A673 (cell line): ENCODE data around the gene LMNTD2. TPM values are rescaled to one million over a fixed set of nuclear protein-coding genes. Genes with fewer than 3 reads are reported as not detected.

Source experiments
- BruUV-seq: library from RNA; stranded (reverse); fragments of 400-500 nt; replicated peaks from 2 replicates; lab custom pipeline; 2021; lab: Mats Ljungman, UMichigan
- CTCF ChIA-PET: fragments of 300-600 bp; sonication (Branson Sonifier 250); formaldehyde crosslinking; loops from one replicate; lab custom pipeline; 2022; ENCODE audit warnings: antibody characterized with exemption; lab: Charles Lee
- POLR2A ChIA-PET: fragments of 300-600 bp; sonication (Branson Sonifier 250); formaldehyde crosslinking; loops from one replicate; lab custom pipeline; 2022; ENCODE audit warnings: antibody characterized with exemption; ENCODE audit not compliant: low non-redundant PET; lab: Charles Lee
- DNase-seq: peaks from one replicate; pipeline ENCODE4 v3.0.0-alpha.2; 2015; ENCODE audit warnings: low spot score
- H3K27ac ChIP-seq: fragments of 200-600 bp; sonication (generic); 2 replicates; pipeline ENCODE4 v1.5.1; 2016; ENCODE audit warnings: mixed run types, low read depth, mild to moderate bottlenecking, mixed read lengths, antibody characterized with exemption, low read length; ENCODE audit not compliant: poor library complexity, severe bottlenecking
- H3K27me3 ChIP-seq: fragments of 200-600 bp; sonication (generic); replicated peaks from 2 replicates; pipeline ENCODE4 v1.6.1; 2017; ENCODE audit warnings: mixed run types, low read depth, mild to moderate bottlenecking, mixed read lengths, antibody characterized with exemption, low read length; ENCODE audit not compliant: insufficient read depth, poor library complexity
- H3K36me3 ChIP-seq: fragments of 200-600 bp; sonication (generic); 2 replicates; pipeline ENCODE4 v1.6.1; 2016; ENCODE audit warnings: mixed run types, mild to moderate bottlenecking, mixed read lengths, antibody characterized with exemption, low read length; ENCODE audit not compliant: insufficient read depth, poor library complexity, severe bottlenecking
- H3K4me1 ChIP-seq: fragments of 200-600 bp; sonication (generic); 2 replicates; pipeline ENCODE4 v1.6.1; 2017; ENCODE audit warnings: mixed run types, mild to moderate bottlenecking, mixed read lengths, antibody characterized with exemption, low read length; ENCODE audit not compliant: insufficient read depth, poor library complexity, severe bottlenecking
- H3K4me3 ChIP-seq: fragments of 200-600 bp; sonication (generic); 2 replicates; pipeline ENCODE4 v1.5.1; 2016; ENCODE audit warnings: low read depth, mixed run types, mild to moderate bottlenecking, mixed read lengths, low read length; ENCODE audit not compliant: poor library complexity, severe bottlenecking
- H3K9me3 ChIP-seq: fragments of 200-600 bp; sonication (generic); 2 replicates; pipeline ENCODE4 v1.6.1; 2016; ENCODE audit warnings: mixed run types, low read depth, mild to moderate bottlenecking, mixed read lengths, antibody characterized with exemption, low read length; ENCODE audit not compliant: poor library complexity, severe bottlenecking
- EZH2 ChIP-seq: fragments of 200-600 bp; sonication (generic); IDR thresholded peaks from 2 replicates; pipeline ENCODE4 v1.6.1; 2017; ENCODE audit warnings: borderline replicate concordance, low read depth, mild to moderate bottlenecking, mixed read lengths, antibody characterized with exemption, low read length; ENCODE audit not compliant: poor library complexity, severe bottlenecking
- intact Hi-C: fragments of 100-400 bp; cut with micrococcal nuclease; formaldehyde crosslinking; loops from one replicate; pipeline ENCODE4 v1.10.0; 2022; ENCODE audit not compliant: unreplicated experiment
- total RNA-seq: library from RNA; stranded (reverse); gene quantifications from 2 replicates; pipeline ENCODE4 v1.2.3, GENCODE V29; 2021
- TF ChIP-seq, protein P1 (sequence below): fragments of 300-800, 200-600 bp; sonication (generic); conservative IDR thresholded peaks from 2 replicates; pipeline ENCODE4 v1.5.1; 2017; ENCODE audit warnings: low read depth, mild to moderate bottlenecking, antibody characterized with exemption, low read length, moderate library complexity, mixed read lengths

LMNTD2 gene
- total RNA-seq, 1 experiment from 2014 or later = 1.1 TPM

DNA sequence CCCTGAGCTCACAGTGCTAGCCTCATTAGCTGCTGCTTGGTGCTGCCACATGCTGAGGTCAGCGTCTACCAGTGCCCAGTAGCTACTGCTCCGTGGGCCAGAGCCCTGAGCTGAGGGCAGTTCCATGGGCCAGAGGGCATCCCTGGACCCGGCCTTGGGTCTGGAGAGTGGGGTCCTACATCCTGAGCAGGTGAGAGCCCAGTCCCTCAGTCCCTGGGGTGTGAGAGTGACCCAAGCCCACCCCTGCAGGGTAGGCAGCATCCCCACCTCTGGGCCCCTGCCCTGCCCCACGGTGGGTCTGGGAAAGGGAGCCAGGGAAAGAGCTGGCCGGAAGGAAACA is 9.8 kb downstream of the LMNTD2 start:
- Histone ChIP-seq H3K4me1 (peaks cover 3% of the 10 kb centered on the region), H3K27ac (no peak overlapping the region), H3K36me3 (no peaks in the 10 kb centered on the region), H3K9me3 (no peaks in the 10 kb centered on the region), H3K27me3 (peaks cover 4% of the 10 kb centered on the region), H3K4me3 (no peak overlapping the region)
- TF ChIP-seq EZH2 = no peak
- TF ChIP-seq, protein P1, sequence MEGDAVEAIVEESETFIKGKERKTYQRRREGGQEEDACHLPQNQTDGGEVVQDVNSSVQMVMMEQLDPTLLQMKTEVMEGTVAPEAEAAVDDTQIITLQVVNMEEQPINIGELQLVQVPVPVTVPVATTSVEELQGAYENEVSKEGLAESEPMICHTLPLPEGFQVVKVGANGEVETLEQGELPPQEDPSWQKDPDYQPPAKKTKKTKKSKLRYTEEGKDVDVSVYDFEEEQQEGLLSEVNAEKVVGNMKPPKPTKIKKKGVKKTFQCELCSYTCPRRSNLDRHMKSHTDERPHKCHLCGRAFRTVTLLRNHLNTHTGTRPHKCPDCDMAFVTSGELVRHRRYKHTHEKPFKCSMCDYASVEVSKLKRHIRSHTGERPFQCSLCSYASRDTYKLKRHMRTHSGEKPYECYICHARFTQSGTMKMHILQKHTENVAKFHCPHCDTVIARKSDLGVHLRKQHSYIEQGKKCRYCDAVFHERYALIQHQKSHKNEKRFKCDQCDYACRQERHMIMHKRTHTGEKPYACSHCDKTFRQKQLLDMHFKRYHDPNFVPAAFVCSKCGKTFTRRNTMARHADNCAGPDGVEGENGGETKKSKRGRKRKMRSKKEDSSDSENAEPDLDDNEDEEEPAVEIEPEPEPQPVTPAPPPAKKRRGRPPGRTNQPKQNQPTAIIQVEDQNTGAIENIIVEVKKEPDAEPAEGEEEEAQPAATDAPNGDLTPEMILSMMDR = no peak
- POLR2A ChIA-PET = interaction anchor here (0.6 kb wide), 1 partner anchor 21 kb away, joined by 5 read pairs; no protein-coding TSS in a partner anchor
- no TSS peak for BruUV-seq
- intact Hi-C loops = loop anchor here (10.0 kb wide), 1 partner anchor 174 kb away; no protein-coding TSS in a partner anchor
- DNase-seq = no peak
- CTCF ChIA-PET = no interaction called here

DNA sequence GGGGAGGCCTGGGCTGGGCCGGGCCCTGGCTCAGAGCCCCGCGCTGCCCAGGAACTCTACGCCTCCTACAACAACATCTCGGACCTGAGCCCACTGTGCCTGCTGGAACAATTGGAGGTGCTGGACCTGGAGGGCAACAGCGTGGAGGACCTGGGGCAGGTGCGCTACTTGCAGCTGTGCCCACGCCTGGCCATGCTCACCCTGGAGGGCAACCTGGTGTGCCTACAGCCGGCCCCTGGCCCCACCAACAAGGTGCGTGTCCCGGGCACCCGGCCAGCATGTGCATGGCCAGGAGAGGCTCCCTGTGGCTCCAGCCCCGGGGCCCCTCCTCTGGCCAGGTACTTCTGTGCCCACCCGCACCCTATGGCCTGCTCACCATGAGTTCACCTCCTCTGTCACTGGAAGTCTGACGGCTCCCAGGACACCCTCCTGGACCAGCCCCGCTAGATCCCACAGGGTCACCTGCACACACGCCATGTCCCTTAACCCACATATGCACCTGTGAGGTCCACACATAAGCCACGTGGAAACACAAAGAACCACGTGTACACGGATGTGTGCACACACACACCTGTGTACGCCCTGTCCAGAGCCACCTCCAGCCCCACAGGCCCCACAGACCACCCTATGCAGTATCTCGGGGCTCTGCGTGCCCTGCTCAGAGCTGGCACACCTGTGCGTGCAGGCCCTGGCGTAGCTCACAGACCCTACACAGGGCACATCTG is 10.4 kb downstream of the LMNTD2 start:
- no peaks in the 10 kb centered on the region for H3K9me3 ChIP-seq
- POLR2A ChIA-PET = interaction anchor here (0.6 kb wide), 1 partner anchor 22 kb away, joined by 5 read pairs; no protein-coding TSS in a partner anchor
- BruUV-seq = no TSS peak
- no peaks in the 10 kb centered on the region for H3K36me3 ChIP-seq
- H3K27me3 ChIP-seq = no peaks in the 10 kb centered on the region
- no peaks in the 10 kb centered on the region for H3K4me1 ChIP-seq
- CTCF ChIA-PET = no interaction called here
- H3K27ac ChIP-seq = no peak overlapping the region
- TF ChIP-seq, protein P1 = no peak
- no peak for TF ChIP-seq EZH2
- no peak for DNase-seq
- H3K4me3 ChIP-seq = no peak overlapping the region
- intact Hi-C loops = loop anchor here (10.0 kb wide), 1 partner anchor 175 kb away; no protein-coding TSS in a partner anchor

DNA sequence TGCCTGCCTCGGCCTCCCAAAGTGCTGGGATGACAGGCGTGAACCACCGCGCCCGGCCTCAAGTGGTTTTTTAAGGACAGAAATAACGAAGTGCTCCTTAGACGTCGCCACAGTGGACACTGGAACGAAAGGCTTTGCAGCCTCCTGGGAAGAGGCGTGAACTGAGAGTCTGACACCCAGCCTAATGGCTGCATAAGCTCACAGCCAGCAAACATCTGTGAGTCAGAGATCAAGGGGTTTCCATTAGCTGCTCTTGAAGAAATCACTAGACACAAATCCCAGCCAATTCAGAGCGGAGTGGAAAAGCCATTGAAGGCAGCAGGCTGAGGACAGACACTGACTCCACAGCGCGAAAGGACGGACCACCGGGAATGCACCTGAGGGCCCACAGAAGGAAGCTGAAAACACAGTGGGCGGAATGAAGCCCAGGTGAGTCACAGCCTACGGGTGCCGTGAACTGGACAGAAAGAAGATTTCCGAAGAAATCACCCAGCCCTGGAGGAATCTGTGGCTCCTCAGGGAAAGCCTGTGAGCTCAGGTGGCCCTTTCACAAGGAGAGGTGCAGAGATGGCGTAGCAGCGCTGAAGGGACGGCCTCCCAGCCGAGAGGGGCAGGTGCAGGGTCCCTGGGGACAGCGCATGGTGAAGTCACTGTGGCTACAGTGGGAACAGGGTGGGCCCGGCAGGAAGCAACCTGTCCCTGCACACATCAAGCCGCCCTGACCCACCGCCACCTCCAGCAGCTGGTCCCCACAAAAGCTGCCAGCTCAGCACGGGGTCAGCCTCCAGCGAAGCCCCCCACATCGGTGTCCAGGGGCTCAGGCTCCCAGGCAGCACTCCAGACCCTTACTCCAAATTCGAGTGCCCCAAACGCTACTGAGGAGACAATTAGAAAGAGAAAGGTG is 11.6 kb downstream of the LMNTD2 start:
- H3K27me3 ChIP-seq = no peaks in the 10 kb centered on the region
- H3K4me1 ChIP-seq = no peaks in the 10 kb centered on the region
- POLR2A ChIA-PET = no interaction called here
- TF ChIP-seq, protein P1 = no peak
- no peak for TF ChIP-seq EZH2
- no peak overlapping the region for H3K4me3 ChIP-seq
- no TSS peak for BruUV-seq
- intact Hi-C loops = no loop called here
- no peaks in the 10 kb centered on the region for H3K36me3 ChIP-seq
- CTCF ChIA-PET = no interaction called here
- no peak for DNase-seq
- no peaks in the 10 kb centered on the region for H3K9me3 ChIP-seq
- H3K27ac ChIP-seq = no peak overlapping the region
